Measurements from ENCODE around the gene MLF2. TPM values are rescaled to one million over a fixed set of nuclear protein-coding genes. Genes with fewer than 3 reads are reported as not detected.

MLF2 gene
- total and polyA plus RNA-seq, 2 of the 13 experiments (the other 11 are each of a cell fraction or from before 2014, with no cell fraction given): 88.1 to 167 TPM

DNA sequence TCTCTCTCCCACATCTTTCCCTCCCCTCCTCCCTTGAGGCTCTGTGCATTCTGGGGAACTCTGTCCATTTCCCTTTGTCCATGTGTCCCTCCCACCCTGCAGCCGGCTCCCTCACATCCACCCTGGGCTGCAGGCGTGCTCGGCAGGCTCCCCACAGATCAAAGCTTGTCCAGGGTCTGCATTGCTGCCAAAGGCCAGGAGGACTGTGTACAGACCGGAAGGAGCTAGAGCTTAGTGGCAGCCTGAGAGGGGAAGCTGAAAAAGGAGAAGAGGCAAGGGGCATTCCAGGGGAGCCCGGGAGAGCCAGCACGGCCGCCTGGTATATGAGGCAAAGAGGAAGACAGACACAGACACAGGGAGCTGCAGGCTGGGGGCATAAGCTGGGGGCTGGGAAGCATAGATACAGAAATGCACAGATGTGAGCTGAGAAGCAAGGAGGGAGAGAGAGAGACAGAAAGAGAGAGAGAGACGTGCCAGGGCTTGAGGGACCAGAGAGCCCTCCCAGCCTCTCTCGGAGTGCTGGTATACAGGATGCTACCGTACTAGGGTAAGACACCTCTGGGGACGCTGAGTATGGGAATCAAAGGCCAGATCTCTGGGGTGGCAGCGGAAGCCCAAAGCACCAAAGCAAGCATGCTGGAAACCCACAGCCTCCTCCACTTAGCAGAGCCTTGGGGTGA is 39.7 kb upstream of the MLF2 start (continued):
- no peak for TF ChIP-seq RERE (CRISPR knock-in tag; IDR thresholded peaks at IDR 0.05; ENCODE audit: low read depth)
- no peak for TF ChIP-seq POLR2AphosphoS2 (IDR thresholded peaks at IDR 0.05; ENCODE audit: low read depth, low read length)
- TF ChIP-seq FOSL2 (CRISPR knock-in tag; IDR thresholded peaks at IDR 0.05): 0 out of 2 replicates have a peak, but pooled peaks have one; percentile 6
- TF ChIP-seq, protein P1, sequence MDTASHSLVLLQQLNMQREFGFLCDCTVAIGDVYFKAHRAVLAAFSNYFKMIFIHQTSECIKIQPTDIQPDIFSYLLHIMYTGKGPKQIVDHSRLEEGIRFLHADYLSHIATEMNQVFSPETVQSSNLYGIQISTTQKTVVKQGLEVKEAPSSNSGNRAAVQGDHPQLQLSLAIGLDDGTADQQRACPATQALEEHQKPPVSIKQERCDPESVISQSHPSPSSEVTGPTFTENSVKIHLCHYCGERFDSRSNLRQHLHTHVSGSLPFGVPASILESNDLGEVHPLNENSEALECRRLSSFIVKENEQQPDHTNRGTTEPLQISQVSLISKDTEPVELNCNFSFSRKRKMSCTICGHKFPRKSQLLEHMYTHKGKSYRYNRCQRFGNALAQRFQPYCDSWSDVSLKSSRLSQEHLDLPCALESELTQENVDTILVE (CRISPR knock-in tag; IDR thresholded peaks at IDR 0.05): 0 out of 2 replicates have a peak, but pooled peaks have one; percentile 38
- TF ChIP-seq NCOA1 (CRISPR knock-in tag; IDR thresholded peaks at IDR 0.05): no peak
- no peak for TF ChIP-seq ZNF543 (CRISPR knock-in tag; IDR thresholded peaks at IDR 0.05)
- no peak for TF ChIP-seq GRHL1 (CRISPR knock-in tag; conservative IDR thresholded peaks at IDR 0.05)
- TF ChIP-seq, protein P2, sequence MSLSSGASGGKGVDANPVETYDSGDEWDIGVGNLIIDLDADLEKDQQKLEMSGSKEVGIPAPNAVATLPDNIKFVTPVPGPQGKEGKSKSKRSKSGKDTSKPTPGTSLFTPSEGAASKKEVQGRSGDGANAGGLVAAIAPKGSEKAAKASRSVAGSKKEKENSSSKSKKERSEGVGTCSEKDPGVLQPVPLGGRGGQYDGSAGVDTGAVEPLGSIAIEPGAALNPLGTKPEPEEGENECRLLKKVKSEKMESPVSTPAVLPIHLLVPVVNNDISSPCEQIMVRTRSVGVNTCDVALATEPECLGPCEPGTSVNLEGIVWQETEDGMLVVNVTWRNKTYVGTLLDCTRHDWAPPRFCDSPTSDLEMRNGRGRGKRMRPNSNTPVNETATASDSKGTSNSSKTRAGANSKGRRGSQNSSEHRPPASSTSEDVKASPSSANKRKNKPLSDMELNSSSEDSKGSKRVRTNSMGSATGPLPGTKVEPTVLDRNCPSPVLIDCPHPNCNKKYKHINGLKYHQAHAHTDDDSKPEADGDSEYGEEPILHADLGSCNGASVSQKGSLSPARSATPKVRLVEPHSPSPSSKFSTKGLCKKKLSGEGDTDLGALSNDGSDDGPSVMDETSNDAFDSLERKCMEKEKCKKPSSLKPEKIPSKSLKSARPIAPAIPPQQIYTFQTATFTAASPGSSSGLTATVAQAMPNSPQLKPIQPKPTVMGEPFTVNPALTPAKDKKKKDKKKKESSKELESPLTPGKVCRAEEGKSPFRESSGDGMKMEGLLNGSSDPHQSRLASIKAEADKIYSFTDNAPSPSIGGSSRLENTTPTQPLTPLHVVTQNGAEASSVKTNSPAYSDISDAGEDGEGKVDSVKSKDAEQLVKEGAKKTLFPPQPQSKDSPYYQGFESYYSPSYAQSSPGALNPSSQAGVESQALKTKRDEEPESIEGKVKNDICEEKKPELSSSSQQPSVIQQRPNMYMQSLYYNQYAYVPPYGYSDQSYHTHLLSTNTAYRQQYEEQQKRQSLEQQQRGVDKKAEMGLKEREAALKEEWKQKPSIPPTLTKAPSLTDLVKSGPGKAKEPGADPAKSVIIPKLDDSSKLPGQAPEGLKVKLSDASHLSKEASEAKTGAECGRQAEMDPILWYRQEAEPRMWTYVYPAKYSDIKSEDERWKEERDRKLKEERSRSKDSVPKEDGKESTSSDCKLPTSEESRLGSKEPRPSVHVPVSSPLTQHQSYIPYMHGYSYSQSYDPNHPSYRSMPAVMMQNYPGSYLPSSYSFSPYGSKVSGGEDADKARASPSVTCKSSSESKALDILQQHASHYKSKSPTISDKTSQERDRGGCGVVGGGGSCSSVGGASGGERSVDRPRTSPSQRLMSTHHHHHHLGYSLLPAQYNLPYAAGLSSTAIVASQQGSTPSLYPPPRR (CRISPR knock-in tag; IDR thresholded peaks at IDR 0.05; ENCODE audit: borderline replicate concordance): peak; percentile 86
- TF ChIP-seq ZNF552 (CRISPR knock-in tag; IDR thresholded peaks at IDR 0.05; ENCODE audit: borderline replicate concordance): no peak
- peak; percentile 70 for TF ChIP-seq ZSCAN25 (CRISPR knock-in tag; IDR thresholded peaks at IDR 0.05)
- TF ChIP-seq, protein P3, sequence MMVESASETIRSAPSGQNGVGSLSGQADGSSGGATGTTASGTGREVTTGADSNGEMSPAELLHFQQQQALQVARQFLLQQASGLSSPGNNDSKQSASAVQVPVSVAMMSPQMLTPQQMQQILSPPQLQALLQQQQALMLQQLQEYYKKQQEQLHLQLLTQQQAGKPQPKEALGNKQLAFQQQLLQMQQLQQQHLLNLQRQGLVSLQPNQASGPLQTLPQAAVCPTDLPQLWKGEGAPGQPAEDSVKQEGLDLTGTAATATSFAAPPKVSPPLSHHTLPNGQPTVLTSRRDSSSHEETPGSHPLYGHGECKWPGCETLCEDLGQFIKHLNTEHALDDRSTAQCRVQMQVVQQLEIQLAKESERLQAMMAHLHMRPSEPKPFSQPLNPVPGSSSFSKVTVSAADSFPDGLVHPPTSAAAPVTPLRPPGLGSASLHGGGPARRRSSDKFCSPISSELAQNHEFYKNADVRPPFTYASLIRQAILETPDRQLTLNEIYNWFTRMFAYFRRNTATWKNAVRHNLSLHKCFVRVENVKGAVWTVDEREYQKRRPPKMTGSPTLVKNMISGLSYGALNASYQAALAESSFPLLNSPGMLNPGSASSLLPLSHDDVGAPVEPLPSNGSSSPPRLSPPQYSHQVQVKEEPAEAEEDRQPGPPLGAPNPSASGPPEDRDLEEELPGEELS (CRISPR knock-in tag; IDR thresholded peaks at IDR 0.05): peak; percentile 65; the same call in 1 of the 2 replicates
